HUES6 (cell line): ENCODE results near the gene GNA12.

Source experiments
- H3K27ac ChIP-seq: 2 replicates; pipeline ENCODE4 v1.7.0; 2013; ENCODE audit warnings: low read depth, mild to moderate bottlenecking, low read length, inconsistent platforms
- H3K27me3 ChIP-seq: 2 replicates; pipeline ENCODE4 v1.6.1; 2013; ENCODE audit warnings: low read length; ENCODE audit not compliant: control insufficient read depth, insufficient read depth
- H3K36me3 ChIP-seq: 2 replicates; pipeline ENCODE4 v1.6.1; 2013; ENCODE audit warnings: low read length; ENCODE audit not compliant: control insufficient read depth, insufficient read depth
- H3K4me1 ChIP-seq: 2 replicates; pipeline ENCODE4 v1.6.1; 2013; ENCODE audit warnings: low read length; ENCODE audit not compliant: control insufficient read depth, insufficient read depth
- H3K4me3 ChIP-seq: 2 replicates; pipeline ENCODE4 v1.5.1; 2013; ENCODE audit warnings: low read depth, low read length
- H3K9ac ChIP-seq: one replicate; pipeline ENCODE4 v1.6.1; 2013; ENCODE audit warnings: mild to moderate bottlenecking, low read length
- H3K9me3 ChIP-seq: 2 replicates; pipeline ENCODE4 v1.6.1; 2013; ENCODE audit warnings: low read depth, low read length; ENCODE audit not compliant: control insufficient read depth, insufficient read depth

The GNA12 gene

DNA sequence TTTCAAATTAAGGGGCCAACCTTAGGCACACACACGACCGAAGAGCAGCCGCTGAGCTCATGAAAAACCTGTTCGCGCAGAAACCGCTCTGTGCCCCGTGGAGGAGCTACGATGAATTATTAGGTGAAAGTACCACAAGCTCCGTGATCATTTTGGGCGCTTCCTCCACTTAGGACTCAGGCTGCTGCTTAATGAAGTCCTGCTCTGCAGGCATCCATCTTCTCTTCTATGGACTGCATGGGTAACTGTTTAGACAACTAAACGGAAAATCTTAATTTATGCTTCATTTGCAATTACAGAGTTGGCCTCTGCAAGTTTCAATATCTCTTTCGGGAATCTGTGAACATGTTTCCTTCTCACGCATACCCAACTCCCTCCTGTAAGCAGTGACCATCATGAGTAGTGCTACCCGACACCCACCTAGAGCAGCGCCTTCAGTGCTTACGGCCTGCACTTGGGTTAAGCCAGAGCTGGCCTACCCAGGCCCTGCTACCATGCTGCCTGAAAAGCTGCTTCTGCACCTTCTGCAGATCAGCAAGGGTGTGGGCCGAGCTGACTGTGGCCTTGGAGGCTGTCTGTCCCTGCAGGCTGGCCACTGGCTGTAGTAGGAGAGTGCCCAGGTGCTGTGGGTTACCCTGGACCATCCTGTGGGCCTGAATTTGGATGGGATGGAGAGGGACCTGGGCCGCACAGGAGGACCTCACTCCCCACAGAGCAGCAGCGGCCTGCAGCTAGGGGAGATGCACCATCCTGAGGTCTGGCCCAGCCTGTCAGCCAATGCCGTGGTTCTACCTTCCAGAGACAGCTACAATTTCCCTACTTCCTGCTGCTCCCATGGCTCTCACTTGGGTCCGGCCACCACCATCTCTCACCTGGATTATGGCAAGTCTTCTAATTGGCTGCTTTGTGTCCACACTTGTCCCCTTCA, 36.0 kb downstream of the GNA12 start:
- no peak overlapping the region for H3K4me3 ChIP-seq
- H3K27me3 ChIP-seq = no peaks in the 10 kb centered on the region
- no peaks in the 10 kb centered on the region for H3K9me3 ChIP-seq
- no peak overlapping the region for H3K9ac ChIP-seq
- H3K36me3 ChIP-seq = no peaks in the 10 kb centered on the region
- no peak overlapping the region for H3K27ac ChIP-seq
- peaks cover 54% of the 10 kb centered on the region for H3K4me1 ChIP-seq

DNA sequence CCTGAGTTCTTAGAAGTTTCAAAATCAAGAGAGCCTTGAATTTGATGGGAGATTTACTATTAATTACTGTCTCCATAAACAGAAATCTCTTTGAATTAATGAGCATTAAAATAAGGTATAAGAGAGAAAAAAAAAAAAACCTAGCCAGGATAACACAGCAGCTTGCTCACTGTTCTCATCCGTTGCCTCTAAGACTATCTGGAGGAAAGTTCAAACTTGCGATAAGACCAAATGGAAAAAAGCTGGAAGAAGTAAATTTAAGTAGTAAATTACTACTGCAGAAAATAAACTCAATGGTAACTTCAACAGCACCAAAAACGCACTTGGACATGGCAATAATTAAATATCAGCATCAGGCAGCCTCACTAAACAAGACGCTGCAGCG, 36.7 kb downstream of the GNA12 start:
- no peaks in the 10 kb centered on the region for H3K36me3 ChIP-seq
- no peaks in the 10 kb centered on the region for H3K9me3 ChIP-seq
- peaks cover 61% of the 10 kb centered on the region for H3K4me1 ChIP-seq
- no peaks in the 10 kb centered on the region for H3K27me3 ChIP-seq
- no peak overlapping the region for H3K4me3 ChIP-seq
- no peak overlapping the region for H3K9ac ChIP-seq
- no peak overlapping the region for H3K27ac ChIP-seq

DNA sequence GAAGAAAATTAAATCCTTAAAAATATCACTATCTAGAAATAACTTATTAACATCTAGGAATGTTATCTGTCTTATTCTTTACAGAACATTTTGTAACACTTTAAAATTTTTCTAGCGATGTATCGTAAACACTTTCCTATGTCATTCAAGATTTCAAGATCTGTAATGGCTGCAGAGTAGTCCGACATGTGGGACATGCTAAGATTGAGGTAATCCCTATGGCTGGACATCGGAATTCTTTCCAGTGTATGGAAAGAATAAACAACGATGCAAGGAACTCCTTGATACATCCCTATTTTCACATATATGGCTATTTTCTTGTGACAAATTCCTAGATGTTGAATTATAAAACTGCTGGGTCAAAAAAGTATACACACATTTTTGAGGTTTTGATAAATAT, 37.5 kb downstream of the GNA12 start:
- Histone ChIP-seq H3K4me3 (no peak overlapping the region), H3K27ac (no peak overlapping the region), H3K9me3 (no peaks in the 10 kb centered on the region), H3K4me1 (peaks cover 63% of the 10 kb centered on the region), H3K9ac (no peak overlapping the region), H3K27me3 (no peaks in the 10 kb centered on the region), H3K36me3 (no peaks in the 10 kb centered on the region)

- no peaks in the 10 kb centered on the region for H3K36me3 ChIP-seq
- H3K27ac ChIP-seq = no peak overlapping the region; the same call in 1 of the 2 replicates
- no peaks in the 10 kb centered on the region for H3K9me3 ChIP-seq
- H3K4me3 ChIP-seq = no peak overlapping the region
- H3K27me3 ChIP-seq = no peaks in the 10 kb centered on the region
- no peak overlapping the region for H3K9ac ChIP-seq
- H3K4me1 ChIP-seq = peaks cover 67% of the 10 kb centered on the region
Observed at GRCh38 chr7:2805213-2805944, 38.7 kb downstream of the GNA12 start.

DNA sequence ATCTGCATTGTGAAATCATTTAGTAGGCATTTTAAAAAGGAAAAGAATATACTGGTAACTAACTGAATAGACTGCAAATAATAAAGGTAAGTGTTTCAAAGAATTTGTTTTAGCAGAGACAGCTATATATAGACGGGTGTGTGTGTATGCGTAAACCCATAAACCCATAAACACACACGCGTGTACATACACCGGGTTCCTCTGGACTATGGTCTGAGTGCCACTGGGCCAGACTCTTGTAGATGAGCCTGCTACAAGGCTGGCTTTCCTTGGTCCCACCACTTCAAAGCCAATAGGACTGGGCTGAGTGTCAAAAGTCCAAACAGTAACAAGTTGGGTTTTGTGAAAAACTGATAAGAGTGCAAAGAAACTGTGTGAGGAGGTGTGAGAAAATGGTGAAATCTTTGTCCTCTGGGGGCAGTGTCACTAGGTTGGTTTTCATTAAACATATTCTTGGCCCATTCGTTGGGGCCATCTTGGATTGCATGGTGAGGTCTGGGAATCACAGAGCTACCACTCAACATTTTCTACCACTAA, 39.8 kb downstream of the GNA12 start:
- H3K27ac ChIP-seq = no peak overlapping the region
- H3K4me3 ChIP-seq = no peak overlapping the region
- H3K9ac ChIP-seq = no peak overlapping the region
- peaks cover 64% of the 10 kb centered on the region for H3K4me1 ChIP-seq
- H3K36me3 ChIP-seq = no peaks in the 10 kb centered on the region
- H3K9me3 ChIP-seq = no peaks in the 10 kb centered on the region
- no peaks in the 10 kb centered on the region for H3K27me3 ChIP-seq

DNA sequence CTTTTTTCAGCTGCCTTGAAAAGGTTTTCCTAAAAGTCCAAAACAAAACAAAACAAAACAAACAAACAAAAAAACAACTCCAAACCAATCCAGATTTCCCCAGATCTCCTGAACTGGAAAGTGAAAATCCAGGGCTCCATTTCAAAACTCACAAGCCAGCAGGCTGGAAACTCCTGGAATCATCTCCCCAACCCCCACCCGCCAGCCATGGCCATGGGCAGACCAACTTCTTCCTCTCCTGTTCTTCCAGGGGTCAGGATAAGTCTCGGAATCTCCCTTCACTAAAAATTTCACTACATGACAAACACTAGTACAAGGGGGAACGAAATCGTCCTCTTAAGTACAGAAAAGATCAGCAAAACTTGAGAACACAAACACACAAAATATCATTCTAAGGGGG, 40.4 kb downstream of the GNA12 start:
- Histone ChIP-seq H3K27ac (no peak overlapping the region), H3K27me3 (no peaks in the 10 kb centered on the region), H3K4me1 (peaks cover 67% of the 10 kb centered on the region), H3K36me3 (no peaks in the 10 kb centered on the region), H3K9ac (no peak overlapping the region), H3K9me3 (no peaks in the 10 kb centered on the region), H3K4me3 (no peak overlapping the region)

- Histone ChIP-seq H3K9ac (no peak overlapping the region), H3K36me3 (no peaks in the 10 kb centered on the region), H3K9me3 (no peaks in the 10 kb centered on the region), H3K27me3 (no peaks in the 10 kb centered on the region), H3K27ac (no peak overlapping the region), H3K4me3 (no peak overlapping the region), H3K4me1 (peaks cover 62% of the 10 kb centered on the region)
Observed at GRCh38 chr7:2803342-2803692, 40.8 kb downstream of the GNA12 start.

- Histone ChIP-seq H3K36me3 (no peaks in the 10 kb centered on the region), H3K4me1 (peaks cover 56% of the 10 kb centered on the region), H3K27me3 (no peaks in the 10 kb centered on the region), H3K9me3 (no peaks in the 10 kb centered on the region), H3K9ac (no peak overlapping the region), H3K4me3 (0 out of 2 replicates have a peak overlapping the region, but pooled peaks have one; percentile 5), H3K27ac (peak overlapping the region; percentile 12; the same call in 1 of the 2 replicates)
Observed at GRCh38 chr7:2802504-2803341, 41.4 kb downstream of the GNA12 start.

GRCh38 chr7:2802101-2802500, 42.0 kb downstream of the GNA12 start:
- no peaks in the 10 kb centered on the region for H3K36me3 ChIP-seq
- peaks cover 56% of the 10 kb centered on the region for H3K4me1 ChIP-seq
- H3K27ac ChIP-seq = peak overlapping the region; percentile 12; the same call in 1 of the 2 replicates
- no peaks in the 10 kb centered on the region for H3K27me3 ChIP-seq
- no peaks in the 10 kb centered on the region for H3K9me3 ChIP-seq
- no peak overlapping the region for H3K9ac ChIP-seq
- no peak overlapping the region for H3K4me3 ChIP-seq

GRCh38 chr7:2800931-2801688, 43.0 kb downstream of the GNA12 start:
- no peaks in the 10 kb centered on the region for H3K9me3 ChIP-seq
- no peak overlapping the region for H3K27ac ChIP-seq
- no peaks in the 10 kb centered on the region for H3K27me3 ChIP-seq
- H3K4me3 ChIP-seq = no peak overlapping the region
- no peak overlapping the region for H3K9ac ChIP-seq
- H3K4me1 ChIP-seq = peaks cover 61% of the 10 kb centered on the region
- H3K36me3 ChIP-seq = no peaks in the 10 kb centered on the region
